IPS DF 6.9 (cell line): Measurements from ENCODE around the gene IFT80.
"Not testable (repeated sequence)": the region's sequence is repeated elsewhere in the genome, so short reads cannot be mapped to it uniquely, and the experiment has no call there.

Experiments used
- DNase-seq: peaks from one replicate; pipeline ENCODE4 v3.0.0-alpha.2; 2013; ENCODE audit warnings: low read depth, low spot score
- H3K27ac ChIP-seq: one replicate; pipeline ENCODE4 v1.5.1; 2013; ENCODE audit warnings: low read length, control low read depth
- H3K27me3 ChIP-seq: 2 replicates; pipeline ENCODE4 v1.6.1; 2013; ENCODE audit warnings: mild to moderate bottlenecking, low read length; ENCODE audit not compliant: control insufficient read depth, insufficient read depth
- H3K36me3 ChIP-seq: 2 replicates; pipeline ENCODE4 v1.6.1; 2013; ENCODE audit warnings: low read length; ENCODE audit not compliant: control insufficient read depth, insufficient read depth
- H3K4me1 ChIP-seq: 2 replicates; pipeline ENCODE4 v1.6.1; 2013; ENCODE audit warnings: low read length; ENCODE audit not compliant: control insufficient read depth, insufficient read depth
- H3K4me3 ChIP-seq: 2 replicates; pipeline ENCODE4 v1.5.1; 2013; ENCODE audit warnings: mild to moderate bottlenecking, low read length
- H3K9me3 ChIP-seq: 2 replicates; pipeline ENCODE4 v1.6.1; 2013; ENCODE audit warnings: low read length, inconsistent platforms; ENCODE audit not compliant: control insufficient read depth, insufficient read depth
- WGBS: extraction: QIAGEN DNeasy Blood & Tissue Kit; methylation state at CpG from one replicate; pipeline ENCODE4 v1.1.7; 2013; ENCODE audit warnings: mixed read lengths, missing lambda C conversion rate; ENCODE audit not compliant: insufficient read length, insufficient coverage; 5-methylcytosine and 5-hydroxymethylcytosine counted together

Gene IFT80

GRCh38 chr3:160278210-160278609 is 120.8 kb downstream of the IFT80 start:
- H3K36me3 ChIP-seq = no peaks in the 10 kb centered on the region
- H3K9me3 ChIP-seq = no peaks in the 10 kb centered on the region
- H3K27me3 ChIP-seq = no peaks in the 10 kb centered on the region
- no peak overlapping the region for H3K4me3 ChIP-seq
- H3K4me1 ChIP-seq = no peaks in the 10 kb centered on the region
- no peak overlapping the region for H3K27ac ChIP-seq
- WGBS = no CpG with 5 or more reads among the region's 3 CpGs
- no peak for DNase-seq

GRCh38 chr3:160265088-160265487 is 133.9 kb downstream of the IFT80 start:
- H3K4me3 ChIP-seq = no peak overlapping the region
- no peak overlapping the region for H3K27ac ChIP-seq
- no peaks in the 10 kb centered on the region for H3K4me1 ChIP-seq
- no peaks in the 10 kb centered on the region for H3K36me3 ChIP-seq
- no peaks in the 10 kb centered on the region for H3K9me3 ChIP-seq
- WGBS = no CpG with 5 or more reads among the region's 2 CpGs
- no peaks in the 10 kb centered on the region for H3K27me3 ChIP-seq
- no peak for DNase-seq

- no peak for DNase-seq
- WGBS = 100% methylated on average over 4 of the region's 7 CpGs
These were observed 138.3 kb downstream of the IFT80 start for GRCh38 chr3:160260587-160261270.

GRCh38 chr3:160259589-160259988 is 139.4 kb downstream of the IFT80 start:
- no CpG with 5 or more reads among the region's 1 CpG for WGBS
- Histone ChIP-seq H3K27me3 (no peaks in the 10 kb centered on the region), H3K36me3 (no peaks in the 10 kb centered on the region), H3K9me3 (no peaks in the 10 kb centered on the region), H3K27ac (no peak overlapping the region), H3K4me1 (no peaks in the 10 kb centered on the region), H3K4me3 (no peak overlapping the region)
- DNase-seq = no peak

More at GRCh38 chr3:160260587-160261270, 138.3 kb downstream of the IFT80 start:
- Histone ChIP-seq H3K9me3 (no peaks in the 10 kb centered on the region), H3K36me3 (no peaks in the 10 kb centered on the region), H3K27me3 (no peaks in the 10 kb centered on the region), H3K4me1 (no peaks in the 10 kb centered on the region), H3K4me3 (no peak overlapping the region), H3K27ac (no peak overlapping the region)

- H3K36me3 ChIP-seq = no peaks in the 10 kb centered on the region
- 100% methylated on average over 1 of the region's 2 CpGs for WGBS
- no peak for DNase-seq
- no peak overlapping the region for H3K4me3 ChIP-seq
- H3K27me3 ChIP-seq = no peaks in the 10 kb centered on the region
- H3K9me3 ChIP-seq = no peaks in the 10 kb centered on the region
- no peak overlapping the region for H3K27ac ChIP-seq
- no peaks in the 10 kb centered on the region for H3K4me1 ChIP-seq
These were observed 141.4 kb downstream of the IFT80 start for GRCh38 chr3:160257606-160258005.

- H3K36me3 ChIP-seq = no peaks in the 10 kb centered on the region
- H3K4me1 ChIP-seq = no peaks in the 10 kb centered on the region
- H3K27me3 ChIP-seq = no peaks in the 10 kb centered on the region
- H3K27ac ChIP-seq = no peak overlapping the region
- H3K9me3 ChIP-seq = no peaks in the 10 kb centered on the region
- no peak for DNase-seq
- H3K4me3 ChIP-seq = no peak overlapping the region
These were observed 145.7 kb downstream of the IFT80 start for GRCh38 chr3:160253298-160253697.

GRCh38 chr3:160247766-160248165 is 151.3 kb downstream of the IFT80 start:
- Histone ChIP-seq H3K36me3 (no peaks in the 10 kb centered on the region), H3K27ac (no peak overlapping the region), H3K4me1 (no peaks in the 10 kb centered on the region), H3K4me3 (no peak overlapping the region), H3K9me3 (no peaks in the 10 kb centered on the region), H3K27me3 (no peaks in the 10 kb centered on the region)
- WGBS = no CpG with 5 or more reads among the region's 1 CpG
- DNase-seq = no peak

- H3K4me3 ChIP-seq = no peak overlapping the region
- H3K9me3 ChIP-seq = no peaks in the 10 kb centered on the region
- H3K27ac ChIP-seq = no peak overlapping the region
- H3K27me3 ChIP-seq = no peaks in the 10 kb centered on the region
- H3K4me1 ChIP-seq = no peaks in the 10 kb centered on the region
- no CpG with 5 or more reads among the region's 9 CpGs for WGBS
- DNase-seq = no peak
- no peaks in the 10 kb centered on the region for H3K36me3 ChIP-seq
These were observed 153.7 kb downstream of the IFT80 start for GRCh38 chr3:160245261-160245800.

GRCh38 chr3:160240719-160241118 is 158.3 kb downstream of the IFT80 start:
- WGBS = no CpG with 5 or more reads among the region's 6 CpGs
- not testable (repeated sequence) for H3K9me3 ChIP-seq

GRCh38 chr3:160232014-160232413 is 167.0 kb downstream of the IFT80 start:
- H3K4me3 ChIP-seq = no peak overlapping the region
- WGBS = no CpG with 5 or more reads among the region's 3 CpGs
- DNase-seq = no peak
- H3K36me3 ChIP-seq = no peaks in the 10 kb centered on the region
- H3K27me3 ChIP-seq = peaks cover under 1% of the 10 kb centered on the region; the same call in 1 of the 2 replicates
- H3K9me3 ChIP-seq = no peaks in the 10 kb centered on the region
- no peak overlapping the region for H3K27ac ChIP-seq
- H3K4me1 ChIP-seq = no peaks in the 10 kb centered on the region

More at GRCh38 chr3:160240719-160241118, 158.3 kb downstream of the IFT80 start:
- not testable (repeated sequence) for H3K36me3 ChIP-seq, H3K4me1 ChIP-seq, H3K27ac ChIP-seq, H3K4me3 ChIP-seq, H3K27me3 ChIP-seq, DNase-seq

- H3K36me3 ChIP-seq = no peaks in the 10 kb centered on the region
- peaks cover 23% of the 10 kb centered on the region for H3K27me3 ChIP-seq
- H3K4me1 ChIP-seq = no peaks in the 10 kb centered on the region
- no peaks in the 10 kb centered on the region for H3K9me3 ChIP-seq
- DNase-seq = no peak
- no peak overlapping the region for H3K4me3 ChIP-seq
- no CpG with 5 or more reads among the region's 3 CpGs for WGBS
- no peak overlapping the region for H3K27ac ChIP-seq
These were observed 171.6 kb downstream of the IFT80 start for GRCh38 chr3:160227419-160227818.
